NCI-H128 (cell line): Measurements from ENCODE around the gene CASTOR2.
"Not testable (repeated sequence)": the region's sequence is repeated elsewhere in the genome, so short reads cannot be mapped to it uniquely, and the experiment has no call there.

Experiments used
- DNase-seq: peaks from one replicate; lab custom pipeline; 2025; ENCODE audit not compliant: unreplicated experiment; lab: John Stamatoyannopoulos, UW

Gene CASTOR2

DNA sequence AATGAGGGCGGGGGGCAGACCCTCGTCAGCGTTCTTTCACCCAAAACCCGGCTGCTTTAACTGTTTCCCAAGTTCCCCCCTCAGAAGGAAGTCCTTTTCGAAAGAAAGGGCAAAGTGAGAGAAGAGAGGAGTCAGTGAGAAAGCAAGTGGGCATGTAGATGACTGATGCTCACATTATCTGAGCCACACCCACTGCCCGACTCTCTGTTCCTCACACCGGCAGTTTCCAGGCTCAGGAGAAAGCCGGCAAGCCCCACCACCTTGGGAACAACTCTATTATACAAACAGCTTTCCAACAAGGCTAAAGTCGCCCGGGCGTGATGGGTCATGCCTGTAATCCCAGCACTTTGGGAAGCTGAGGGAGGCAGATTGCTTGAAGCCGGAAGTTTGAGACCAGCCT is 86.0 kb downstream of the CASTOR2 start:
- no peak for DNase-seq

DNA sequence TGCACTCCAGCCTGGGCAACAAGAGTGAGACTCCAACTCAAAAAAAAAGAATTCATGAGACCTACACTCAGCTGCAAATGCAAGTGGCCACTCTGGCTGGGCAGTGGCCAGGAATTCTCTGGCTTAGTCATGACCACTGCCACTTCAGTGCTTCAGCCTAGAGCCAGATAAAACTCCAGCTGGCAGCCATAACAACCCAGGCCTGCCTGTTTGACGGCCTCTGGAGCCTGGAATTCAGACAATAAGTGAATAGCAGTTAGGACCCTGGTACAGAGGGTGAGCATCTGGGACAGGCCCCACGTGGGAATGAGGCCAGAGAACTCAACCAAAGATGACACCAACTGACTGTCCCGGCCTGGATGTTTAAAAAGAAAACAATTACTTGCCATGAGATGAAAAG is 90.2 kb downstream of the CASTOR2 start:
- DNase-seq: no peak

DNA sequence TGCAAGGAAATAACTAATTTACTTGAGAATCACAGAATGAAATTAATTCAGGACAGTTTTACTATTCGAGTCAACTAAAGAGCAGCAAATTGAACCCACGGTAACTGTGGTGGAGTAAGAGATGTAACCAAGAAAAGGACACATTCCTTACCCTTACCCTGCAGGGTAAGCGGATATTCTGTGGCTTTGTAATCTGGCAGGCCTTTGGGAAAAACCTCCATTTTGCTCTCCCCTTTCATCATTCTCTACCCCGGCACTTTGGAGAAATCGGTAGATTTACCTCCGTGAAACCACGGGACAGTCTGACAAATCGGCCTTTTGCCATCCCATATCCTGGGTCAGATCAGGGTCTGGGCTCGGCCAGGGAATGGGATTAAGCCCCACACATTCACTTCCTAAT is 90.7 kb downstream of the CASTOR2 start:
- no peak for DNase-seq

DNA sequence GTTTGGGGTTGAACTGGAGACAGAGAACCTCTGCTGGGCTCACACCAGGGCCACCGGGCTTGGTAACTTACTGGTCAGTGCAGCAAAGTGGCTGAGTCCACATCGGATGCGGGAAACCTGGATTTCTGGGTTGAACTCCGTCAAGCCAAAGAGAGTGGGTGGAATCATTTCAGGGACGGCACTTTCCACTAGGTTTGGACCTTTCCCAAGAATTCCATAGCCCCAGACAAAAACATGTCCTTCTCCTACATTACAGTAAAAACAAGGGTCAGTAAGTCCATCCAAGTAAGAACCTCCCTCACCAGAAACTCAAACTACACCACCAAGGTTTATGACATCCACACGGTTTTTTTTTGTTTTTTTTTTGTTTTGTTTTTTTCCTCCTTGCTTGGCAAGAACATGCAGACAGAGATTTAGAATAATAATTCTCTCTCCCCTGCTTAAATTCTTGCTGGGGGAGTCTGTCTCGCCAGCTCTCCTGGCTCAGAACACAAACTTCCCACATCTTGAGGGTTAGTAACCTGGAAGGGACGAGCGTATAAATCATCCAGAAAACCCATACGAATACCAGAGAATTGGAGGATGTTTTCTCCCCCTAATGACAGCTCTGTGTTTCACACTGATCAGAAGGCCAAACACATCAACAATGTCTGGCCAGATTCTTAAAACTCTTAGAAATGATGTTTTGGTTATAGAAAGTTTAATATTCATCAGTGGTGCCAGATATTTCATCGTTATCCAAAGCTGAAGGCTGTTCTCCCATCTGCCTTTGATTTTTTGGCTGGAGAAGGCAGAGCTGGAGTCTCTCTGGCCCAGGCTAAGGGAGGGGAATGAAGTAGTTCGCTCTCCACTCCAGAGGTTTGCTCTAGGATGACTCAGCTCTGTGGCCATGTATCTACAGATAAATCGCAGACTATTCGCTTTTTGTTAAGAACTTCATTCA is 91.6 kb downstream of the CASTOR2 start:
- DNase-seq: no peak

DNA sequence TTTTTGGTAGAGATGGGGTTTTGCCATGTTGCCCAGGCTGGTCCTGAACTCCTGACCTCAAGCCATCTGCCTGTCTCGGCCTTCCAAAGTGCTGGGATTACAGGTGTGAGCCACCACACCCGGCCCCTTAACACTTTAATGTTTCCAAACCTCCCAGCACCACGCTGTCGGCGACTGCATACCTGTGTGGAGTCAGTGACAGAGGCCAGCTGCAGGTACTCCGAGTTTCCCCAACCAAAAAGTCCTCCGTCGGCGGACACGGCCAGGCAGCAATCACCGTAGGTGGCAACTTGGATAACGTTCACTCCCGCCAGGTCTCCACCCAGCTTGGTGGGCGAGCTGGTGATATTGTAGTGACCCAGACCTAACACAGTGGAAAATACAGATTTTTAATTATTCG is 93.9 kb downstream of the CASTOR2 start:
- no peak for DNase-seq

DNA sequence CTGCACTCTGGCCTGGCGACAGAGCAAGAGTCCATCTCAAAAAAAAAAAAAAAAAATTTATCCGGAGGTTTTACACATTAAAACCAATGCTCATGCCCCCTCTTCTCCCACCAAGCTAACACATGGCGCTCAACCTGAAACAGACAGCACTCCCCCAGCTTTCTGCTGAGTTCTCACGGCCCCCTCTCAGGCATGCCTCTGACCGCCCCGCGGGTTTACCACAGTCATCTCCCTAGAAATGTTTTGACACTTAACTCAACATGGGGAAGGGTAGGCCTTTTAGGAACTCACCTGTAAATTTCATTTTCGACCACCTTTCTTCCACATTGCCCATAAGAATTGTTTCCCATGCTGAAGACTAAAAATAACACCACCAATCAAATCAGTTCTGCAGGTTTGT is 99.8 kb downstream of the CASTOR2 start:
- no peak for DNase-seq

DNA sequence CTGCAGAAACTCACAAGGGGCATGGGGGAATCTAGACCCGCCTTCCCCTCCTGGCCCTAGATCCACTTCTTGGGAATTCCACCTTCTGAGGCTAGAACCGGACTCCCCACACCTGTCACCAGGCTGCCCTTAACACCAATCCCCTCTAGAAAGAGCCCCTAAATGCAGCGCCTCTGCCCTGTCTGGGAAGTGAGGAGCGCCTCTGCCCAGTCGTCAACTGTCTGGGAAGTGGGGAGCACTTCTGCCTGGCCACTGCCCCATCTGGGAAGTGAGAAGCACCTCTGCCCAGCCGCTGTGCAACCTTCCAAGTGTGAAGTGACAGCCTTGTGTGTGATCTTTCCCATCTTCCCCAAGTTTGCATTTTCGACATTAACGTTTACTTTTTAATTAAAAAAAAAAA is 100.3 kb downstream of the CASTOR2 start:
- no peak for DNase-seq

DNA sequence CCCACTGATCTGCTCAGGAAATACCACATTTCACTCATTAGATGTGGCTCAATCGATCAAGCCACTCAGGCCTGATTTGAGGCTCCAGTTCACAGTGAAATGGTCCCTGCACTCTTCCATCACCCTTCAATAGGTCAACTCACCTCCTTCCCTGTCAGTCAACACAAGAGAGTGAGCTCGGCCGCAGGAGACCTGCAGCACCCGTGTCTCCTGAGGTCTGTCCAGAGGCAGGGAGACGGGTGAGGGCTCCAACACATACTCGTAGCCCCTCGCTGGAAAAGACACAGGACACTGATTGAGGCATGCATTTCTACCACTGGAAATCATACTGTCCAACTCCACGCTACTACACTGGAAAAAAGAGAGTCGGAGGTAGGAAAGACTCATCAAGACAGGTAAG is 102.0 kb downstream of the CASTOR2 start:
- DNase-seq: no peak

DNA sequence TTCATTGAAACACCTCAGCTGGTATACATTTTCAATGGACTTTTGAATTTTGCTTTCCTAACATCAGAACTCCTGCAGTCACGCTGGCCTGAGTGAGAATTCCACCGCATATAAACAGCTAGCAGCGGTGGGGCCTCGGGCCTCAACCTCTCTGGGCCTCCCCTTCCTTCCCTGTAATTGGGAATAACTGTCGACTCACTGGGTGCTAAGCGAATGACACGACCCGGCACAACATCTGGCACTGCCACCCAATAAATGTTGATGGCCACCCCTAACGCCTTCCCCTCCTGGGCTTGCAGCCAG is 108.4 kb downstream of the CASTOR2 start:
- no peak for DNase-seq

DNA sequence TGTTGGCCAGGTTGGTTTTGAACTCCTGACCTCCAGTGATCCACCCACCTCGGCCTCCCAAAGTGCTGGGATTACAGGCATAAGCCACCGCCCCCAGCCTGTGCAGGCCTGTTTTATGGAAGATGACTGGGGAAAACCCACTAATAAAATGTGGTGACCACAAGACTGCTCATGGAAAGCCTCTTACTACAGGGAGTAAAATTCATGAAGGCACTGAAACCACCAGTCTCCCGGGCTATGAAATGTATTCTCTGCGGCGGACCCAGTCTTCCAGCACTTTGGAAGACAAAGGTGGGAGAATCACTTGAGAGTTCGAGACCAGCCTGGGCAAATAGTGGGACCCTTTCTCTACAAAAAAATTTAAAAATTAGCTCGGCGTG is 109.7 kb downstream of the CASTOR2 start:
- not testable (repeated sequence) for DNase-seq
